Measurements from ENCODE around the gene CCDC200.
"Not testable (repeated sequence)": the region's sequence is repeated elsewhere in the genome, so short reads cannot be mapped to it uniquely, and the experiment has no call there.

CCDC200 gene

DNA sequence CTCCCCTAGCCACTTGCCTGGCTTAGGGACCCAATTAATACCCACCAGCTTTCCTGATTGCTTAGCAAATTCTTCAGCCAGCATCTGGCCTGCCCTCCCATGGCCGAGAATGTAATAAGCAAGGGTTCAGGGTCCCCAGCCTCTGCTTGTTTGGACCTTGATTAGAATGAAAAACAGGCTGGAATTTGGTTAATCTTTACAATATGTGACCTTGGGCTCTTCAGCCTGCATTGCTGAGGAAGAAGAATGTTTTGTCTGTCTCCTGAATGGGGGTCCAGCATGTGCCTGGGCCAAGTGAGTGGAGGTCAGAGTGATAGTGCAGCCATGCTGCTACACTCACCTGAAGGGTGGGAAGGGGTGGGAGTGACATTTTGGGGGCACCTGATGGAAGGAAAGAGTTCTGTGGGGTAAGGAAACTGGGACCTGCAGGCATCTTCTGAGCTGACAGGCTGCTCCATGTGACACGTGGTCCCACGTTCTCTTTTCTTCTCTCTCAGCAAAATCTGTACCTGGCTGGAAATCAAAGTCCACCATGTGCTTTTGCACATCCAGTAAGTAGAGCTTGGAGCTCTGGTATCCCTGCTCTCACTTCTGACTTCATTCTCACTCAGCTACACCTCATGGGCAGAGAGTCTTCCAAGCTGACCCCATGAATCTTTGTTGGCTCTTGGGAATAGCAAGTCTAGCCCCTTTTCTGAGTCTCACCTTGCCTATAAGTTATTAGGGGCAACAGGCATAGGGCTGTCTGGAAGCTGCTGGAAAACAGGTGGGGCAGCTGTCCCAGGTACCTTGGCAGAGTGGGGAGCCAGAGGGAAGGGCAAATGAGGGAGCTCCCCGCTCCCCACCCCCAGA lies 11.4 kb downstream of the CCDC200 start:
- DNase-seq (ENCODE audit: low read depth in 2 of 2, low spot score in 1 of 2) = no peak

DNA sequence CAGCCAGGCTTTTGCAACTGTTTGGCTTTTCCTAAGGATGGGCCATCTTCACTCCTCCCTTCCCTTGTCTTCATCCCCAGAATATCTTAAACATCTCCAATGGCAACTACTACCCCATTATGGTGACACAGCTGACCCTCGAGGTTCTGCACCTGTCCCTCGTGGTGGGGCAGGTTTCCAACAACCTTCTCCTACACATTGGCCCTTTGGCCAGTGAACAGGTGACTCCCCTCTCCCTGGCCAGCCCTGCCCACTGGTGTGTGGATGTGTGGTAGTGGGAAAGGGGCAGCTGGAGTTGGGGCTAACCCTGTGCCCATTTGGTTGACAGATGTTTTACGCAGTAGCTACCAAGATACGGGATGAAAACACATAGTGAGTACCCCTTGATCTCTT lies 12.1 kb downstream of the CCDC200 start:
- no peak for DNase-seq (ENCODE audit: low read depth in 2 of 2, low spot score in 1 of 2)

DNA sequence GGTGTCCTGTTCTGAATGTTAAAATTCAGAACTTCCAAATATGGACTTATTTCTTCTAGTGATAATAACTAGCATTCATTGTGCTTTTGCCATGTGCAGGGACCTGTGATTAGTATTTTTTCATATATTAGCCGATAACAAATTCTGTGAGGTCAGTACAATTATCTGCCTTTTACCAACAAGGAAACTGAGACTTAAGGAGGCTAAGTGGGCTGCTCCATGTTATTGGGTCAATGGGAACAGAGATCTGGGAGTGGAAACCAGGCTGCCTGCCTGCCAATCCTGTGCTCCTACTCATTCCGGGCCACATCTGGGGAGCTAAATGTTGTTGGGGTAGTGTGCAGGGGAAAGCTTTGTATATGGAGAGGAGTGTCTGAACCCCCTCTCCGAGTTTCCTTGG lies 13.1 kb downstream of the CCDC200 start:
- DNase-seq (ENCODE audit: low read depth in 2 of 2, low spot score in 1 of 2) = no peak

GRCh38 chr17:43213545-43213944 lies 14.9 kb downstream of the CCDC200 start:
- DNase-seq (ENCODE audit: low read depth in 2 of 2, low spot score in 1 of 2) = no peak

- DNase-seq (ENCODE audit: low read depth in 2 of 2, low spot score in 1 of 2) = no peak
These were observed 15.6 kb downstream of the CCDC200 start for GRCh38 chr17:43212641-43213490.

DNA sequence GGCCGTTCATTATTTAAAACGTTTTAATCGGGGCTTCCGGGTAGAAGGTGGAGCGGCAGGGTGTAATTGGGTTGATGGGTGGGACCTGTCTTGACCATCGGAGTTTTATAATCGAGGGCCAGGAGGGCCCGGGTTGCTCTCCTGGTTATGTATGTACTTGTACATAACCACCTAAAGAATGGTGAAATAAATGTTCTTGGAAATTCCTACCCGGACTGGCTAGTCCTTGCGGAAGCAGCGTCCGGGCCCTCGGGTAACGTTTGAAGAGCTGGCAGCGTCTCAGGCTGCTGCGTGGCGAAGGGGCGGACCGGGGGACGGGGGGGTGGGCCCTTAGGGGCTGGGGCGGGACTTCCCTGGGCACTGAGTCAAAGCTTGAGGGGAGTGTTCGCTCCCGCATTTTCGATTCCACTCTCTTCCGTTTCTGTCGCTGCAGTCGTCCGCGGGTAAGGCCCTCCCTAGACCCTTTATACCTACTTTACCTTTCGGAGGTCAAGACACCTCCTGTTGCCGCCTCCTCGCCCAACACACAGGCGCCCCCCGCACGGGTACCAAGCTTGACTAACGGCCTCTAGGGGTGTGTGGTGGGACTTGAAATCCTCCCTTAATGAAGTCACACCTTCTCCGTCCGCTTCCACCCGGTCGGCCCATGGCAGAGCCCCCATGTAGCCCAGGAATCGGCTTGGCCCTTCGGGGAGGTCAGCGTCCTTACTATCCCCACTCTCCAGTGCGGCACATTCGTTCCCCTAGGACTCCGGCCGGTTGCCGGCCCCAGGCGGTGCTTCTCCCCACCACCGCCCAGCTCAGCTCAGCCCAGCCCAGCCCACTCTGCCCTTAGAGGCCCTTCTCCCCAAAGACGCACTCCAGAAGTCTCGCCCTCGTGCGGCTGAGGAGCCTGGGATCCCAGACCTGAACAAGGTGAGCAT lies 16.7 kb downstream of the CCDC200 start, which contains the start of gene TMEM106A:
Gene TMEM106A (plus strand): TSS at position 396 of the 923 bp plus-strand sequence. CDS start 1,167 bp downstream, outside the sequence.
- DNase-seq (ENCODE audit: low read depth in 2 of 2, low spot score in 1 of 2) = peak; percentile 43 to 56

- DNase-seq (ENCODE audit: low read depth in 2 of 2, low spot score in 1 of 2) = no peak
These were observed 17.3 kb downstream of the CCDC200 start for GRCh38 chr17:43211123-43211479.

- no peak for DNase-seq (ENCODE audit: low read depth in 2 of 2, low spot score in 1 of 2)
These were observed 17.8 kb downstream of the CCDC200 start for GRCh38 chr17:43210576-43210975.

DNA sequence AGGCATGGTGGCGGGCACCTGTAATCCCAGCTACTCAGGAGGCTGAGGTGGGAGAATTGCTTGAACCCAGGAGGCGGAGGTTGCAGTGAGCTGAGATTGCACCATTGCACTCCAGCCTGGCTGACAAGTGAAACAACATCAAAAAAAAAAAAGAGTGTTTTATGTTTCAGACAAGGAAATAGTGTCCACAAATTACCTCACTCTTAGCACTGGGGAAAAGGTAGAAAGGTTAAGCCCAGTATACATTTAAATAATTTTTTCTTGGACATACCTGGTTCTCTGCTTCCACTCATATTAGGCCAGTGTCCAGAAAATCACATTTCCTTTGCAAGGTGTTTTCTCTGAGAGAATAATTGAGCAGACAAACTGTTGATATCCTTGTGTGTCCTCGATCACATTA lies 25.4 kb downstream of the CCDC200 start:
- not testable (repeated sequence) for DNase-seq (ENCODE audit: low read depth in 2 of 2, low spot score in 1 of 2)

- no peak for DNase-seq (ENCODE audit: low read depth in 2 of 2, low spot score in 1 of 2)
These were observed 28.3 kb downstream of the CCDC200 start for GRCh38 chr17:43200127-43200526.

GRCh38 chr17:43199633-43200032 lies 28.8 kb downstream of the CCDC200 start:
- no peak for DNase-seq (ENCODE audit: low read depth in 2 of 2, low spot score in 1 of 2)

GRCh38 chr17:43193251-43193650 lies 35.2 kb downstream of the CCDC200 start:
- no peak for DNase-seq (ENCODE audit: low read depth in 2 of 2, low spot score in 1 of 2)

DNA sequence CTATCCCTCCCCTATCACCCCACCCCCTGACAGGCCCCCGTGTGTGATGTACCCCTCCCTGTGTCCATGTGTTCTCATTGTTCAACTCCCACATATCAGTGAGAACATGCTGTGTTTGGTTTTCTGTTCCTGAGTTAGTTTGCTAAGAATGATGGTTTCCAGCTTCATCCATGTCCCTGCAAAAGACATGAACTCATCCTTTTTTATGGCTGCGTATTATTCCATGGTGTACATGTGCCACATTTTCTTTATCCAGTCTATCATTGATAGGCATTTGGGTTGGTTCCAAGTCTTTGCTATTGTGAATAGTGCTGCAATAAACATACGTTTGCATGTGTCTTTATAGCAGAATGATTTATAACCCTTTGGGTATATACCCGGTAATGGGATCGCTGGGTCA lies 41.8 kb downstream of the CCDC200 start:
- not testable (repeated sequence) for DNase-seq (ENCODE audit: low read depth in 2 of 2, low spot score in 1 of 2)

GRCh38 chr17:43183921-43184320 lies 44.5 kb downstream of the CCDC200 start:
- no peak for DNase-seq (ENCODE audit: low read depth in 2 of 2, low spot score in 1 of 2)

GRCh38 chr17:43176119-43176570 lies 52.3 kb downstream of the CCDC200 start:
- DNase-seq (ENCODE audit: low read depth in 2 of 2, low spot score in 1 of 2) = no peak

GRCh38 chr17:43175213-43176118 lies 53.0 kb downstream of the CCDC200 start:
- no peak for DNase-seq (ENCODE audit: low read depth in 2 of 2, low spot score in 1 of 2)

DNA sequence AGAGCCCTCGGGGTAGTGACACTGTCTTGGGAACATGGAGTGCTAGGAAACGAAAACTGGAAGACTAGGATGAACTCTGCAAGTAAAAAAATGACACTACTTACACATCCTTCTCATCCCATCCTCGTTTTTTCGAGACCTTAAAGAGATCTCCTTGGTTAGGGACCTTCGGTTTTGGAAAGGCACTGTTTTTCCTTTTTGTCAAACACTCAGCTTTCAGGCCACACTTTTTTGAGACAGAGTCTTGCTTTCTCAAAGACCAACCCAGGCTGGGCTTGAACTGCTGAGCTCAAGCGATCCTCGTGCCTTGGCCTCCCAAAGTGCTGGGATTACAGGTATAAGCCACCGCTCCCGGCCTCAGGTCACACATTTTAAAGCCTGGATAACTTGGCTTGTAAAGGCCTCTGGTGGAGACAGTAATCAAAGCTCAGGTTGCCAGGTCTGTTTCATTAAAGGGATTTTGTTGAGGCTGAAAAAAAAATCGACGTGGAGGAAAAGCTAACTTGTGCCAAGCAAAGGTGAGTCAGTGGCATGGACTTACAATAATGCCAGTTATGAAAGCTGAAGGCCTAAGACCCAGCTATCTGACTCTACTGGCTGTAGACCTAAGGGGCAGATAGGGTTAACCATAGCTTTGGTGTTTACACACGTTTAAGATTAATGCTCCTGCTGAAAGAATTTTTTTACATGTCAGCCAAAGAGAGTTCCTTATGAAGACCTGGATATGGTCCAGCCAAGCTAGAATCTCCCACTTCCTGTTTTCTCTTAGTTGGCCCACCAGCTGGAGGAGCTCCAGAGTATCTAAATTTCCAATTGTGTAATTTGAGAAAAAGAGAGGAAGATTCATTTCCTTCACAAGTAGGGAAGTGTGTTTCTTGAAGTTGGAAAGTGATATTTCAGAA lies 56.6 kb downstream of the CCDC200 start:
- DNase-seq (ENCODE audit: low read depth in 2 of 2, low spot score in 1 of 2) = no peak

All from stimulated activated CD8-positive, alpha-beta memory T cell treated with anti-CD3 and anti-CD28 coated beads, Interleukin-4, amount 100 ng/mL, for 1 hour (primary cell).